GM10266 (cell line): ENCODE results near the gene SERPINA6.
"Not testable (repeated sequence)": the region's sequence is repeated elsewhere in the genome, so short reads cannot be mapped to it uniquely, and the experiment has no call there.

ENCODE experiments used
- DNase-seq: peaks from one replicate; pipeline ENCODE4 v3.0.0; 2012; ENCODE audit errors: extremely low spot score
- CTCF ChIP-seq: IDR thresholded peaks from 2 replicates; pipeline ENCODE4 v1.5.1; 2012; ENCODE audit warnings: mild to moderate bottlenecking, low read depth; ENCODE audit not compliant: control insufficient read depth, insufficient read depth; ENCODE audit errors: missing control alignments

Gene SERPINA6

GRCh38 chr14:94362614-94363133, 39.5 kb upstream of the SERPINA6 start:
- TF ChIP-seq CTCF, result no peak

GRCh38 chr14:94361682-94362081, 38.5 kb upstream of the SERPINA6 start:
- no peak for TF ChIP-seq CTCF
- no peak for DNase-seq

More at GRCh38 chr14:94362614-94363133, 39.5 kb upstream of the SERPINA6 start:
- DNase-seq, result no peak

- no peak for TF ChIP-seq CTCF
- no peak for DNase-seq
These were observed 37.9 kb upstream of the SERPINA6 start for GRCh38 chr14:94360945-94361565.

GRCh38 chr14:94357166-94357565, 34.0 kb upstream of the SERPINA6 start:
- DNase-seq, result no peak

GRCh38 chr14:94356379-94357056, 33.4 kb upstream of the SERPINA6 start:
- TF ChIP-seq CTCF, result no peak
- DNase-seq, result no peak

More at GRCh38 chr14:94357166-94357565, 34.0 kb upstream of the SERPINA6 start:
- no peak for TF ChIP-seq CTCF

- DNase-seq, result no peak
- TF ChIP-seq CTCF, result no peak
These were observed 32.2 kb upstream of the SERPINA6 start for GRCh38 chr14:94355191-94355794.

GRCh38 chr14:94354638-94355185, 31.6 kb upstream of the SERPINA6 start:
- no peak for TF ChIP-seq CTCF
- DNase-seq, result no peak

GRCh38 chr14:94354190-94354589, 31.1 kb upstream of the SERPINA6 start:
- DNase-seq, result not testable (repeated sequence)
